IMR-90 (cell line): ENCODE measurements around the gene SYNRG. TPM values are rescaled to one million over a fixed set of nuclear protein-coding genes. Genes with fewer than 3 reads are reported as not detected.

Experiments
- ATAC-seq: fragments of 200-7000 bp; cut with Tn5 transposase; 2 replicates; pipeline ENCODE4 v1.9.1; 2020; ENCODE audit warnings: low read depth, mild to moderate bottlenecking, moderate library complexity
- BruUV-seq: library from RNA; stranded (reverse); fragments of 400-500 nt; replicated peaks from 2 replicates; lab custom pipeline; 2021; lab: Mats Ljungman, UMichigan
- CTCF ChIA-PET: fragments of 300-600 bp; formaldehyde crosslinking; extraction: SDS; loops from one replicate; lab custom pipeline; 2021; ENCODE audit warnings: antibody characterized with exemption; lab: Yijun Ruan, JAX
- POLR2A ChIA-PET: fragments of 300-600 bp; sonication (Branson Sonifier 250); formaldehyde crosslinking; loops from one replicate; lab custom pipeline; 2022; ENCODE audit warnings: antibody characterized with exemption; ENCODE audit not compliant: unreplicated experiment; lab: Charles Lee
- DNase-seq: peaks from one replicate; pipeline ENCODE4 v3.0.0; 2013
- H2AFZ ChIP-seq: replicated peaks from 2 replicates; pipeline ENCODE3; 2013; ENCODE audit warnings: low read length, mild to moderate bottlenecking; ENCODE audit not compliant: poor library complexity
- H2AK5ac ChIP-seq: 2 replicates; pipeline ENCODE4 v1.6.1; 2013; ENCODE audit warnings: low read depth, low read length, inconsistent platforms
- H2AK9ac ChIP-seq: replicated peaks from 2 replicates; pipeline ENCODE3; 2013; ENCODE audit warnings: mild to moderate bottlenecking, low read depth, low read length, moderate library complexity; ENCODE audit not compliant: poor library complexity
- H2BK120ac ChIP-seq: 2 replicates; pipeline ENCODE4 v1.6.1; 2013; ENCODE audit warnings: low read depth, low read length, inconsistent platforms
- H2BK15ac ChIP-seq: 3 replicates; pipeline ENCODE4 v1.6.1; 2013; ENCODE audit warnings: low read depth, low read length, inconsistent platforms
- H2BK20ac ChIP-seq: 2 replicates; pipeline ENCODE4 v1.6.1; 2013; ENCODE audit warnings: low read depth, mild to moderate bottlenecking, inconsistent platforms, low read length, moderate library complexity
- H2BK5ac ChIP-seq: 2 replicates; pipeline ENCODE4 v1.6.1; 2013; ENCODE audit warnings: mild to moderate bottlenecking, low read depth, low read length, inconsistent platforms; ENCODE audit not compliant: poor library complexity, severe bottlenecking
- H3K14ac ChIP-seq: replicated peaks from 2 replicates; pipeline ENCODE4 v1.6.1; 2013; ENCODE audit warnings: low read depth, low read length, inconsistent platforms
- H3K18ac ChIP-seq: 2 replicates; pipeline ENCODE4 v1.6.1; 2013; ENCODE audit warnings: low read depth, low read length, control low read depth
- H3K23ac ChIP-seq: 2 replicates; pipeline ENCODE4 v1.6.1; 2013; ENCODE audit warnings: low read depth, low read length, inconsistent platforms
- H3K27ac ChIP-seq: 2 replicates; pipeline ENCODE4 v1.5.1; 2013; ENCODE audit warnings: mild to moderate bottlenecking, control low read depth, low read length; ENCODE audit not compliant: insufficient read depth
- H3K27me3 ChIP-seq: 2 replicates; pipeline ENCODE4 v1.6.1; 2013; ENCODE audit warnings: low read length; ENCODE audit not compliant: control insufficient read depth, insufficient read depth
- H3K36me3 ChIP-seq: 2 replicates; pipeline ENCODE4 v1.6.1; 2013; ENCODE audit warnings: low read length, mixed read lengths; ENCODE audit not compliant: control insufficient read depth, insufficient read depth
- H3K4ac ChIP-seq: 2 replicates; pipeline ENCODE4 v1.6.1; 2013; ENCODE audit warnings: low read depth, low read length, inconsistent platforms
- H3K4me1 ChIP-seq: 2 replicates; pipeline ENCODE4 v1.6.1; 2013; ENCODE audit warnings: low read length, mixed read lengths; ENCODE audit not compliant: control insufficient read depth, insufficient read depth
- H3K4me2 ChIP-seq: 2 replicates; pipeline ENCODE4 v1.6.1; 2013; ENCODE audit warnings: low read depth, mild to moderate bottlenecking, control low read depth, low read length, moderate library complexity
- H3K4me3 ChIP-seq: 2 replicates; pipeline ENCODE4 v1.5.1; 2013; ENCODE audit warnings: low read depth, mild to moderate bottlenecking, control low read depth, low read length, moderate library complexity; ENCODE audit not compliant: insufficient read depth
- H3K56ac ChIP-seq: 2 replicates; pipeline ENCODE4 v1.6.1; 2013; ENCODE audit warnings: low read length, inconsistent platforms; ENCODE audit not compliant: insufficient read depth; ENCODE audit errors: extremely low read depth
- H3K79me1 ChIP-seq, 2 experiments: 2 replicates each; pipeline ENCODE4 v1.6.1; 2013; ENCODE audit warnings: low read length in 2 of 2, inconsistent platforms in 1 of 2, low read depth in 1 of 2
- H3K9ac ChIP-seq: 2 replicates; pipeline ENCODE4 v1.6.1; 2013; ENCODE audit warnings: low read depth, low read length, control low read depth
- H3K9me1 ChIP-seq: 2 replicates; pipeline ENCODE4 v1.6.1; 2013; ENCODE audit warnings: low read length, inconsistent platforms; ENCODE audit not compliant: insufficient read depth
- H3K9me3 ChIP-seq: 2 replicates; pipeline ENCODE4 v1.6.1; 2013; ENCODE audit warnings: low read length; ENCODE audit not compliant: control insufficient read depth, insufficient read depth
- H4K20me1 ChIP-seq: 2 replicates; pipeline ENCODE4 v1.6.1; 2013; ENCODE audit warnings: low read length, inconsistent platforms; ENCODE audit not compliant: insufficient read depth
- H4K5ac ChIP-seq: 2 replicates; pipeline ENCODE4 v1.6.1; 2013; ENCODE audit warnings: mild to moderate bottlenecking, low read depth, low read length, control low read depth
- H4K8ac ChIP-seq, 2 experiments: 2 replicates each; pipeline ENCODE4 v1.6.1; 2013; ENCODE audit warnings: low read depth in 2 of 2, low read length in 2 of 2, control low read depth in 1 of 2, inconsistent platforms in 1 of 2
- H4K91ac ChIP-seq: 2 replicates; pipeline ENCODE4 v1.6.1; 2013; ENCODE audit warnings: low read depth, low read length, inconsistent platforms; ENCODE audit not compliant: insufficient read depth
- BHLHE40 ChIP-seq: fragments of 150-350 bp; IDR thresholded peaks from 2 replicates; pipeline ENCODE4 v1.6.1; 2016; ENCODE audit warnings: mild to moderate bottlenecking, low read depth, low read length
- CTCF ChIP-seq: conservative IDR thresholded peaks from 2 replicates; pipeline ENCODE4 v1.5.1; 2012; ENCODE audit warnings: mild to moderate bottlenecking, low read depth, low read length, improper control_type of control experiment
- MXI1 ChIP-seq: IDR thresholded peaks from 2 replicates; pipeline ENCODE4 v1.6.1; 2012; ENCODE audit warnings: low read depth, mild to moderate bottlenecking, low read length, moderate library complexity, borderline replicate concordance
- POLR2A ChIP-seq: IDR thresholded peaks from 2 replicates; pipeline ENCODE4 v1.6.1; 2012; ENCODE audit warnings: mild to moderate bottlenecking, low read depth, low read length
- RFX5 ChIP-seq: IDR thresholded peaks from 2 replicates; pipeline ENCODE4 v1.8.0; 2012; ENCODE audit warnings: low read depth, mild to moderate bottlenecking, low read length, moderate library complexity
- SMC3 ChIP-seq: fragments of 150-350 bp; IDR thresholded peaks from 2 replicates; pipeline ENCODE4 v1.6.1; 2016; ENCODE audit warnings: low read depth, mild to moderate bottlenecking, antibody characterized with exemption, low read length, moderate library complexity
- WGBS, 2 experiments: methylation state at CpG; one replicate each; pipeline versions ENCODE4 v1.1.5 to v1.1.7; 2013; ENCODE audit warnings: missing lambda C conversion rate in 2 of 2; ENCODE audit not compliant: insufficient read length in 1 of 2; ENCODE audit errors: extremely low coverage in 2 of 2; 5-methylcytosine and 5-hydroxymethylcytosine counted together
- dilution Hi-C: fragments of 300-500 bp; cut with HindIII; formaldehyde crosslinking; loops from one replicate; pipeline ENCODE4 v1.14.3; 2018; ENCODE audit warnings: low sequenced_read_pairs; ENCODE audit not compliant: unreplicated experiment
- in situ Hi-C: fragments of 300-500 bp; cut with MboI; formaldehyde crosslinking; loops from 3 replicates; pipeline ENCODE4 v1.14.3; 2019; ENCODE audit warnings: low sequenced_read_pairs, inconsistent platforms, mixed read lengths
- intact Hi-C: fragments of 100-400 bp; cut with micrococcal nuclease; formaldehyde crosslinking; loops from 2 replicates; pipeline ENCODE4 v1.10.0; 2022
- polyA plus RNA-seq, 3 experiments: library from polyadenylated mRNA; depleted of rRNA; stranded (reverse); fragments of >200 nt; gene quantifications; 2 replicates each; pipeline ENCODE4 v1.2.3, GENCODE V29; 2012; ENCODE audit warnings: low replicate concordance in 1 of 3
- total RNA-seq: library from RNA; depleted of rRNA; stranded (reverse); fragments of >200 nt; gene quantifications from 2 replicates; pipeline ENCODE4 v1.2.3, GENCODE V29; 2012
- TF ChIP-seq, protein P1 (sequence below): fragments of 150-350 bp; IDR thresholded peaks from 2 replicates; pipeline ENCODE4 v1.6.1; 2016; ENCODE audit warnings: low read depth, mild to moderate bottlenecking, low read length, moderate library complexity, borderline replicate concordance

SYNRG gene
- total and polyA plus RNA-seq, 2 of the 4 experiments (the other 2 are of a cell fraction), result 11.7 to 15.2 TPM

- Histone ChIP-seq H2BK120ac (no peak overlapping the region), H4K91ac (no peak overlapping the region), H2AK9ac (no peak overlapping the region), H3K4me2 (no peak overlapping the region), H4K8ac (no peak overlapping the region), H2BK15ac (no peak overlapping the region), H3K14ac (peak overlapping the region; percentile 66; the same call in 1 of the 2 replicates), H3K4me1 (peaks cover 10% of the 10 kb centered on the region), H2AFZ (no peak overlapping the region), H2BK5ac (peak overlapping the region; percentile 32), H3K9me1 (peaks cover 7% of the 10 kb centered on the region), H3K18ac (no peak overlapping the region), H3K9me3 (no peaks in the 10 kb centered on the region), H2BK20ac (peak overlapping the region; percentile 8; the same call in 1 of the 2 replicates), H3K4ac (peak overlapping the region; percentile 28; the same call in 1 of the 2 replicates), H3K79me1 (peaks cover 3 to 30% of the 10 kb centered on the region in 2 experiments; a peak in 2 of 4 replicates), H3K27ac (no peak overlapping the region), H3K23ac (no peak overlapping the region), H3K9ac (no peak overlapping the region), H4K20me1 (peaks cover 6% of the 10 kb centered on the region; the same call in 1 of the 2 replicates), H3K4me3 (no peak overlapping the region), H2AK5ac (peak overlapping the region; percentile 18; the same call in 1 of the 2 replicates), H4K5ac (no peak overlapping the region), H3K36me3 (peaks cover 12% of the 10 kb centered on the region), H3K56ac (no peak overlapping the region), H3K27me3 (no peaks in the 10 kb centered on the region)
- ATAC-seq (peak; percentile 76), DNase-seq (peak; percentile 67)
- in situ Hi-C loops (no loop called here), dilution Hi-C loops (no loop called here), intact Hi-C loops (no loop called here)
- WGBS, 2 experiments, result no CpG with 5 or more reads among the region's 4 CpGs
- no peak for TF ChIP-seq SMC3
- no peak for TF ChIP-seq RFX5
- no peak for TF ChIP-seq POLR2A
- no peak for TF ChIP-seq CTCF
- TF ChIP-seq, protein P1, sequence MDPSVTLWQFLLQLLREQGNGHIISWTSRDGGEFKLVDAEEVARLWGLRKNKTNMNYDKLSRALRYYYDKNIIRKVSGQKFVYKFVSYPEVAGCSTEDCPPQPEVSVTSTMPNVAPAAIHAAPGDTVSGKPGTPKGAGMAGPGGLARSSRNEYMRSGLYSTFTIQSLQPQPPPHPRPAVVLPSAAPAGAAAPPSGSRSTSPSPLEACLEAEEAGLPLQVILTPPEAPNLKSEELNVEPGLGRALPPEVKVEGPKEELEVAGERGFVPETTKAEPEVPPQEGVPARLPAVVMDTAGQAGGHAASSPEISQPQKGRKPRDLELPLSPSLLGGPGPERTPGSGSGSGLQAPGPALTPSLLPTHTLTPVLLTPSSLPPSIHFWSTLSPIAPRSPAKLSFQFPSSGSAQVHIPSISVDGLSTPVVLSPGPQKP, result no peak
- peak; percentile 54; the same call in 1 of the 2 replicates for TF ChIP-seq MXI1
- TF ChIP-seq BHLHE40, result no peak
- ChIA-PET POLR2A (no interaction called here), CTCF (no interaction called here)
- no TSS peak for BruUV-seq
These were observed 78.8 kb downstream of the SYNRG start for GRCh38 chr17:37530420-37530819.
